HG02943 (cell line): Measurements from ENCODE around the gene IVD.
"Not testable (repeated sequence)": the region's sequence is repeated elsewhere in the genome, so short reads cannot be mapped to it uniquely, and the experiment has no call there.

Experiments
- ATAC-seq: cut with Tn5 transposase; IDR thresholded peaks from one replicate; pipeline ENCODE4 v1.9.1; 2021; ENCODE audit warnings: mild to moderate bottlenecking, low read depth, moderate library complexity; ENCODE audit not compliant: unreplicated experiment

Gene IVD

DNA sequence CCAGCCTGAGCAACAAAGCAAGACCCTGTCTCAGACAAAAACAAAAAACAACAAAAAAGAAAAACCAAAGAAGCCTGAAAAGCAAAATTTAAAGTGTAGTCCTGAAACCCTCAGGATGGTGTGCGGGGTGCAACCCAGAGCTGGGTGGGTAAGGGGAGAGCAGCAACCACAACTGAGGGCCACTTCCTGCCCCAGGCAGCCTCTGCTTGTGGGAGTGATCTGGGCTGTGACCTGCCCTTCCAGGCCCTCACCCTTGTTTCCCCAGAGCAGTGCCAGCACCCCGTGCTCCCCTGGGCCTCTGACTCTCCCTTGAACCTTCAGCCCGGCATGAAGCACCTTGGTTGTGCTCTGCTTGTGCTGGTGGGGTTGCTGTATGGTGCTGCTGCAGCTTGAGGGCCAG, 48.3 kb downstream of the IVD start:
- not testable (repeated sequence) for ATAC-seq

DNA sequence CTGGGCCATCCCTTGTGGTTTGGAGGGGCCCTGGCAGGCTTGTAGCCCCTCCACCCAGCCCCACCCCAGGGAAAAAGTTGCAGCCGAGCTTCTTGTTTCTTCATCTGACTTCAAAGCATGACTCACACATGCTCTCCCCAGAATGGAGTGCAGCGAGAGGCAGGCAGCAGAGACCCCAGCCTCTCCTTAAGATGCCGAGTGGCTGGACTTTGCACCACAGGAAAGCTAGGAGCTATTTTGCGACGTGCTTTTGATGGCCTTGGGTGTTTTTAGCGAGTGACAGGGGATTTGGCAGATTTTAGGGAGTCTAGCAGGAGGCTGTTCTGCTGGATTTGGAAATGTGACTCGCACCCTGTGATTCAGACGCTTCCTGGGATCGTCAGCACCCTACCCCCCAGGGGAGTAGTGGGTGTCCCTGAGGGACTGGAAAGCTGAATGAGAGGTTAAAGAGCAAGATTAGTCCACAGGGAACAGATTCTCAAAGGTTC, 49.4 kb downstream of the IVD start:
- ATAC-seq, result no peak

DNA sequence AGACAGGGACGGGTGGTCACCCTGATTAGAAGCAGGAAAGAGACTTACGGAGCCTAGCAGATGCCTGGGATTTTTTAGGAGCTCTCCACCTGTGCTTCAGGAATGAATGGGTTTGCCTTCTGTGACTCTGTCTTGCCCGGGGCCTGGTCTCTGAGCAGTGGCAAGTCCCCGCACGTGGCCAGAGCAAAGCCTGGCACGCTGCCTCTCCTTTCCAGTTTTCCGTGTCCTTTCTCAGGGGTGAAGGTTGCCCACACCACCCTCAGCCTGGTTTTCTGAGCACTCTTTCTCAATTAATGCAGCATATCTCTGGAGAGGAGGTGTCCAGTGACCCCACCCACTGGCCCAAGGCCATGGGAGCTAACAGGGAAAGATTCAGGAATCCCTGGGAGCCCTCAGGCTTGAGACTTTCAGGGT, 50.7 kb downstream of the IVD start:
- no peak for ATAC-seq

DNA sequence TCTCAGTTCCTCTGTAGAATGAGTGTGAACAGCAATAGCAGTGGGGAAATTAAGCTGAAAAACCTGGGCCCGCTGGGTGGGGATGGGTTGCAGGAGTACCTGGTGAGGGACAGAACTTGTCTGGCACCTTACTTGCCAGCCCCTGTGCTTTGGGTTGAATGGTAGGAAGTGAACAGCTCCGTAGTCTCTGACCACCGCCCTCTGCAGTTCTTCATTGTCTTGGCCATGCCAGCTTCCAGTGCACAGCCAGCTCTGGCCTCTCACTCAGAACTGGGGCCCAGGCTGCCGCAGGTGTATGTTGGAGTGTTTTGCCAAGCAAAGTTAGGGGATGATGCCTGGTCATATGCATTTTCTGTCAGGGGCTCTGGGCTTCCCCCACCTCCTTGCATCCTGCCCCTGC, 51.1 kb downstream of the IVD start:
- ATAC-seq, result no peak

DNA sequence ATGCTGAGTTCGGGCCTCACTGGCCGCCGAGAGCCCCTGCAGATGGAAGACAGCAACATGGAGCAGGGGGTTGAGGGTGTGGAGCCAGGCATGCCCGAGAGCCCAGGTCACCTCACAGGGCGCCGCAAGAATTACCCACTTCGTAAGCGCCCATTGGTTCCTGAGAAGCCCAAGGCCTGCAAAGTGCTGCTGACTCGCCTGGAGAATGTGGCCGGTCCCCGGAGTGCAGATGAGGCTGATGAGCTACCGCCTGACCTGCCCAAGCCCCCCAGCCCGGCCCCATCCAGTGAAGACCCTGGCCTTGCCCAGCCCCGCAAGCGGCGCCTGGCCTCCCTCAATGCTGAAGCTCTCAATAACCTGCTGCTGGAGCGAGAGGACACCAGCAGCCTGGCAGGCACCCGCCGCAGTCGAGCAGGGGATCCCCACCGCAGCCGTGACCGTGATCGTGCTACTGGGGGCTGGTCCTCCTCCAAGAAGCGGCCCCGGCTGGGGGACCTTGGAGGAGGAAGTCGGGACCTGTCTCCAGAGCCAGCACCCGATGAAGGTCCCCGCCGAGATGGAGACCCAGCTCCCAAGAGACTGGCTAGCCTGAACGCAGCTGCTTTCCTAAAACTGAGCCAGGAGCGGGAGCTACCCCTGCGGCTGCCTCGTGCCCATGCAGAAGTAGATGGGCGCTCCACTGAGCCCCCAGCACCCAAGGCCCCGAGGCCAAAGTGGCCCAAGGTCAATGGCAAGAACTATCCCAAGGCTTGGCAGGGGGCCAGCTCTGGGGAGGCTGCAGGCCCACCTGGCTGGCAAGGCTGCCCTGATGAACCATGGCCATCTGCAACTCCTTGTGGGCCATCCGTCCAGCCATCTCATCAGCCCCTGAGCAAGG, 53.1 kb downstream of the IVD start:
- no peak for ATAC-seq

DNA sequence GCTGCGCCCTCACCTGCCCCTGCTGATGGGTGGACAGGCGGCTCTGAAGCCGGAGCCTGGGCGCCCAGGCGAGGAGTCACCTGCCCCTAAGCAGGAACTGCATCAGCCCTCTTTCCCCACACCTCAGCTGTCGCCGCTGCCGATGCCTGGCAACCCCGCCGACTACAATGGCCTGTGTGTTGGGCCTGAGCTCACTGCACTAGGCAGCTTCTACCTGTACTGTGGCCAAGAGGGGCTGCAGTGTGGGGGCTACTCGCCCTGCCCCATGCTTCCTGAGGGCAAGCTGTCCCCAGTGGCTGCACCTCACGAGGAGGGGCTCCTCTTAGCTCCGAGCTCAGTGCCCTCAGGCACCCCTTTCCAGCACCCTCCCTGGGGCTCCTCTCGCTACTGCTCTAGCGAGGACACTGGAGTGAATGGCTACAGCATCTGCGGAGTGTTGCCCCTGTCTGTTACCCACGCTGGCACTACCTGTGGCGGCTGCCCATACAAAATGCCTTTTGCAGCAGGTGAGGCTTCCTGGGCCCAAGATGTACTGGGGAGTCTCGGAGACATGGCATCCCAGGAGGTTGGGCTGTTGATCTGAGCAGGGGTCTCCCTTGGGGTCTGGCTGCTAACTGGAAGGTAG, 53.9 kb downstream of the IVD start:
- ATAC-seq, result no peak

DNA sequence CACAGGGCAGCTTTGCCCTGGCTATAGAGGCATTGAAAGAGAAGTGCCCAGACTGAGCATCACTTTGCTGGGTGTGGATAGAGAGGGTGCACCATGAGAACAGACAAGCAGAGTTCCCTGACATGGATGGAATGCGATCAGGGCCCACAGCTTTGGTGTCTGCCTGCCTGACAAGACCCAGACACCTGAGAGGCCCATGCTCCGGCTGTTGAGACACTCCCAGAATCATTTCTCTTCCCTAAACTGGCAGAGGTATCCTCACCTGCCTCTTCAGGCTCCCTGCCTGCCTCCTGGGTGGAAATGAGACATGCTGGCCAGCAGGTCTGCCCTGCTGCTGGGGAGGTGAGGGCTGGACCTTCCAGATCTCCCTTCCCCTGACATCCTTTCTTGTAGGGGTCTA, 54.8 kb downstream of the IVD start:
- ATAC-seq, result no peak

DNA sequence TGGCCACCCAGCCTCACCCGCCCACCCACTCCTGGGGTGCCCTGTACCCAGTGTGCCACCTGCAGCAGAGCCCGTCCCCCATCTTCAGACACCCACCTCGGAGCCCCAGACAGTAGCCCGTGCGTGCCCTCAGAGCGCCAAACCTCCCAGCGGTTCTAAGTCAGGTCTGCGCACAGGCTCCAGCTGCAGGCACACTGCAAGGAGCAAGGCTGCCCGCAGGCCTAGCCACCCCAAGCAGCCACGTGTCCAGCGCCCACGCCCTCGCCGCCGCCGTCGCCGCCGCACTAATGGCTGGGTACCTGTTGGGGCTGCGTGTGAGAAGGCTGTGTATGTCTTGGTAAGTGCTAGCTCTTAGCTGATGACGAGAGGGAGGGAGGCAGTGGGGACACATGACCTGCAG, 56.4 kb downstream of the IVD start:
- no peak for ATAC-seq

DNA sequence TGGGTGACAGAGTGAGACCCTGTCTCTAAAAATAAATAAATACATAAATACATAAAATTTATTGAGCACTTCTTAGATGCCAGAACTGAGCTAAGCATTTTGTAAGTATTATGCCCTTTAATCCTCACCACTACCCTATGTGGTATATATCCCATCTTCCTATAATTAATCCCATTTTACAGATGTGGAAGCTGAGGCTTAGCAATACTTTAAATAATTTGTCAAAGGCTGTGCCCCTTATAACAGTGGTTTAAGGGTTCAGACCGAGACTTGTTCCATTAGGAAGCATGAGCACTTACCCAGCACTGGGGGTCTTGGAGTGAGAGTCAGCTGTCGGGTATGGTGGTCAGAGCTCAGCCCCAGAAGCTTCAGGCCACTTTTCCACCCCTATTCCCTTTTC, 57.7 kb downstream of the IVD start:
- no peak for ATAC-seq

DNA sequence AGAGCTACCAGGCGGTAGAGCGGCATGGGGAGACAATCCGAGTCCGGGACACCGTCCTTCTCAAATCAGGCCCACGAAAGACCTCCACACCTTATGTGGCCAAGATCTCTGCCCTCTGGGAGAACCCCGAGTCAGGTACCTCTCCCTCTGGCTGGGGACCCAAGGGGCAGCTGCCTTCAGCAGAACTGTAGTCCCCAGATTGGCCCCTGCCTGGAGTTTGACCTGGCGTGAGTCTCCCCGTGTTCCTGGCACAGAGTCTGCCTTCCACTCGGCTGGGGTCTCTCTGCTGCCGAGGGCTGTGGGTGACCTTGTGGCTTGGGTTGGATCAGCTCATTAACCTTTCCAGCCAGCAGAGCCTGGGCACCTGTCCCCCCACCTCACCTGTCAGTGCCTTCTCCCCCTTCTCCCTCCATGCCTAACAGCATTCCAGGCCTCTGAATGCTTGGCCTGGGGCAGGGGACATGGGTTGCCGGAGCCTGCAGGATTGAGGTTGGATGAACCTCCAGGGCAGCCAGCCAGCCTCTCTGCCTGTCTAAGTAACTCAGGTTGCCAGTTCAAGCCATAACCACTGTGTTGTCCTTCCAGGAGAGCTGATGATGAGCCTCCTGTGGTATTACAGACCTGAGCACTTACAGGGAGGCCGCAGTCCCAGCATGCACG, 58.4 kb downstream of the IVD start:
- no peak for ATAC-seq

DNA sequence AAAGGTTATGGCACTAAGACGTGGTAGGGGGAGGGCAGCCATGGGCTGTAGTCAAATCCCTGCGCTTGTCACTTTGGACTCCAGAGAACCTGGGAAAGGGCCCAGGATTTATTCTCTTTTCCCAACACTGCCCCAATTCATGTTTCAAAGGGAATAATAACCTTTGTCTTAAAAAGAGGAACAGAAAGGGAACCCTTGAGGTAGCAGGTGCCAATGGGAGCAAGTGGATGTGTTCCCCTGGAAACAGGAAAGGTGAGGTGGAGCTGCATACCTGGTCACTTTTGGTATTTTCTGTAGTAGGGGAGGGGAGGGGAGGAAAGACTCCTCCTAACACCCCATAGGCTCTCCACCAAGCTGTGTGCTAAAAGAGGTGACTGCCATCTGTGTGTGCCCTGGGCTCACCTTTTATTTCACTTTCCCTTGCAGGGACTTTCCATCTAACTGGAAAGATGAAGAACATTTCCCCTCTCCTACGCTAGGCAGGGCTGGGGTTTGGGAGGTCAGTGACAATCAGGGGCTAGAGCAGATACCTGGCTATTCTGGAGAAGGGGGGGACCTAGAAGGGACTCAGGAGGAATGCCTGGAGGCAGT, 59.1 kb downstream of the IVD start:
- ATAC-seq, result no peak

DNA sequence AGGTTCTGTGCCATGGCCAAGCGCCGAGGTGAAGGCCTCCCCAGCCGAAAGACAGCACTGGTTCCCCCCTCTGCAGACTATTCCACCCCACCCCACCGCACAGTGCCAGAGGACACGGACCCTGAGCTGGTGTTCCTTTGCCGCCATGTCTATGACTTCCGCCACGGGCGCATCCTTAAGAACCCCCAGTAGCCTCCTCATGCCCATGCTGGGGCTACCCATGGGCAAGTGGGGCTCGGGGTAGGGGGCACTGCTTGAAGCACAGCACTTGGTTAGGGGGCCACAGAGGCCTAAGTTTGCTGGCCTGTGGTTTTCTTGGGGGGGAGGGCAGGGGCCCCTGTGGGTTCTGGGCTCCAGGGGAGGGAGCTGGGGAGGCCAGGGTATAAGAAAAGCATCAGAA, 60.3 kb downstream of the IVD start:
- ATAC-seq, result no peak

DNA sequence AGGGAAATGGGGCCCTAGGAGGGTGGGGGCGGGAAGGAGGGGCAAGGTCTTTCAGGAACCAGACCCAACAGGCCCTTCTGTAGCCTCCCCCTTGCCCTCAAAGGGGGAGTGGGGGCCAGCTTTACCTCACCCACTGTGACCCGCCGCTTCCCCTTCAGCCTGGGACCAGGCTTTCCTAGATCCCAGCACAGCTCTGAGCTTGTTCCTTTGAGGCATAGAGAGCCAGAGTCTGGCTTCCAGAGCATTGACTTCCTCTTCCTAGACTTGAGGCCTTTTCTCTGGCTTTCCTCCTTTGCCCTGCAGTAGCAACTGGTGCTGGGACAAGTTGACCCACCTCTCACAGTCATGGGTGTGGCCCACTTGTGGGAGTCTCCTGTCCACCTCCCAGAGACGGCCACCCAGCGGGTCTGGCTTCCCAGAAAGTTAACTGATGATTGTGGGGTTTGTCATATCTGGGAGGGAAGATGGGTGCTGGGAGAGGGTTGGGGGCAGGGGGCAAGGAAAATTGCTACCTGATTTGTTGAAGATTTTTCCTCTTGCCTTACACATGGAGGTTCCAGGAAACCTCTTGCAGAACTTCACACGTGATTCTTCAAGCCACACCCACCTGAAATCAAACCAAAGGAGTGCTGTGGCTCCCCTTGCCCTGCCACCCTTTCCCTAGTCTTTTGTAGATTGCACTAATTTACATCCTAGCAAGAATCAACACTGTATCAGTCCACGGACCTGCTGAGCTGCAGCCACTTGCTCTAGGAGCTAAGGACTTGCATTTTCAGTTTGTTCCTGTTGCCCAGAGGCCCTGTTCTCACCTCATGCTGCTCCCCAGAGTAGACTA, 61.0 kb downstream of the IVD start:
- no peak for ATAC-seq

DNA sequence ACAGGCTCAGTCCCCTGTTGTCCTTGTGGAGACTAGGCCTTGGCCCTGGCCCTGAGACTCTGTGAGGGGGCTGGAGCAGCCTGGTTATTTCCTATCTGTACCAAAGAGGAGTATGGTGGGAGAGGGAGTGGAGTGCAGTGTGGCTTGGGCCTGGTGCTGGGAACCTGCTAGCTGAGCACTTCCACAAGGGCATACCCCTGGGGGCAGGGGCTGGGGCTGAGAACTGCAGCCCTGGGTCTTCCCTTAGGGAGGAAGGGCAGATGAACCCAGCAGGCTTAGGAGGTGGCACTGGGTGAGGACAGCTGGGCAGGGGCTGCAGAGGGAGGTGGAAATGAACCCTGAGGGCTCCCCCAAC, 61.6 kb downstream of the IVD start:
- no peak for ATAC-seq

DNA sequence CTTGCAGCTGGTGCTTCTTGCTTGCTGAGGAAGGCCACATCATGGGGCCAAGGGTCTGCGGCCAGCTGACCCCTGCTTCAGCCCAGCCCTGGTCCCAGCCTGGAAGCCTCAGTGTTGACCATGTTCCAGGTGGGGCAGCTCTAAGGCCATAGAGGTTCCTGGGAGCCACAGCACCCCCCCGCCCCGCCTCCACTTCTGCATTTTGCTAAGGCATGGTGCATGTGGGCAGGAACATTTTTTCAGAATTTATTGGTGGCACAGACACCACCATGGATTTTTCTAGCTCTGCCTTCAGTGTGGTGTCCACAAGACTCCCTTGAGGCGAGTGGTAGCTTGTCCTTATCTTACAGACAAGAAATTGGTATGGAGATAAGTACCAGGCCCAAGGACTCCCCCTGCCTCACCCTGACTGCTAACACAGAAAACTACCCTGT, 63.3 kb downstream of the IVD start:
- no peak for ATAC-seq

DNA sequence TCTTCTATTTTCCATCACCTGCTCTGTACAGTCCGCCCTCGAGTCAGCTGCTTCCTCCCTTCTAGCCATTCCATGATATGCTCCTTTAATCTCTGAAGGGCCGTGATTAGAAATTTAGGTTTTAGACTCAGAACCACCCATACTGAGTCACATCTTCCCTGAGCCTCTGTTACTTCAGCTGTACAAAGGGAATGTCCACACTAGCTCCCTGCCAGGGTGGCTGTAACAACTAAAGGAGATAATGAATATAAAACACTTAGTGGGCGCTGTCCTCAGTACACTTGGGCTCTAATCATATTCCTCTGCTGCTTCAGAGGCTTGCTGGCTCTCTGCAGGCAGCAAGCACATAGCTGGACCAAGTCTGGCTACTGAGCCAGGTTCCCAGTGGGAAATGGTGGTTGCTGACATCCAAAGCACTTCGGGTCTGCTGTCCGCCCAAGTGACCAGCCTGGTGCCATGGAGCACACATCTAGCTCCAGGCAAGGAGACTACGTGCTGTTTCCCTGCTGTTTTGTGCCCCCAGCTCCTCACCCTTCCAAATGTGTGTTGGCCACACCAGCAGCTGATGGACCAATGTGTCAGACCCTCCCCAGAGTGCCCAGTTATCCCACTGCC, 64.3 kb downstream of the IVD start:
- ATAC-seq, result no peak

DNA sequence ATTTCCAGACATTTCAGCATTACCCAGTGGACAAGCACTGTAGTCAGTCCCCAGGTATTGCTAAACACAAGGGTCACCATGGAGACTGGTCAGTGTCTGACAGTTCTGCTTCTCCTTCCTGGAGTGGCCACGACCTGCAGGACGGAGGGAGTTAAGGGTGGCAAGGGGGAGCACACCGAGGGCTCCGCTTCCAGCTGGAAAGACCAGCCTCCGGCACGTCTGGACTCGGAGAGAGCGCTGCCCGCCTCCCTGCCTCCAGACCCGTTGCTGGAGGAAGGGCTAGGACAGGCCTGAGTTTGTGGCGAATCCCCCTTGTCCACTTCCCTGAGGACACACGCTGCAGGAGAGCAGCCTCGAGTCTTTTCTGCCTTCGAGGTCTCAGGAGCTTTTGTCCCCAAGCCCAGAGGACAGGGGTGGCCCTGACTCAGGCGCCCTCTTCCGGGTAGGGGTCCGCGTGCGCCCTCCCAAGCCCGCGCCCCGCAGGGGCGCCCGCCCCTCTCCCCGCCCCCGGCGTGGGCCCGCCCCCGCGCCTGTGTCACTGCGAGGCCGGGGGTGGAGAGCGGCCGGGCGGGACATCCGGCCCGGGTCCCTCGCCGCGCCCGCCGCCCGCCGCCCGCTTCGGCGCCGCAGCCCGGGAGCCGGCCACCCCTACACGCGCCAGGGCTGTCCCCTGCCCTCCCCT, 65.0 kb downstream of the IVD start, which contains the start of gene CHST14:
Gene CHST14 (plus strand): TSS at position 562 of the 682 bp plus-strand sequence. CDS start 230 bp downstream, outside the sequence.
- ATAC-seq, result no peak
